Endothelial cell (in vitro differentiated cells): ENCODE data around the gene MAPK6. TPM values are rescaled to one million over a fixed set of nuclear protein-coding genes. Genes with fewer than 3 reads are reported as not detected.

Experiments
- DNase-seq: peaks from one replicate; pipeline ENCODE4 v3.0.0; 2021; ENCODE audit warnings: low spot score
- H3K27ac Mint-ChIP-seq: one replicate; pipeline ENCODE4 v1.8.0; 2021; ENCODE audit warnings: mixed read lengths, inconsistent platforms; ENCODE audit not compliant: unreplicated experiment
- H3K27me3 Mint-ChIP-seq: one replicate; pipeline ENCODE4 v1.8.0; 2021; ENCODE audit warnings: mild to moderate bottlenecking, moderate library complexity, mixed read lengths, inconsistent platforms; ENCODE audit not compliant: unreplicated experiment
- H3K36me3 Mint-ChIP-seq: one replicate; pipeline ENCODE4 v1.8.0; 2021; ENCODE audit warnings: mild to moderate bottlenecking, low read depth, mixed read lengths, inconsistent platforms; ENCODE audit not compliant: unreplicated experiment
- H3K4me1 Mint-ChIP-seq: one replicate; pipeline ENCODE4 v1.8.0; 2021; ENCODE audit warnings: mild to moderate bottlenecking, mixed read lengths, inconsistent platforms; ENCODE audit not compliant: unreplicated experiment
- H3K4me3 Mint-ChIP-seq: one replicate; pipeline ENCODE4 v1.8.0; 2021; ENCODE audit warnings: mild to moderate bottlenecking, mixed read lengths, inconsistent platforms; ENCODE audit not compliant: unreplicated experiment
- H3K9me3 Mint-ChIP-seq: one replicate; pipeline ENCODE4 v1.8.0; 2021; ENCODE audit warnings: mixed read lengths, inconsistent platforms; ENCODE audit not compliant: unreplicated experiment
- CTCF ChIP-seq: fragments of 200-600 bp; sonication (generic); IDR thresholded peaks from one replicate; pipeline ENCODE4 v1.5.0; 2021; ENCODE audit warnings: antibody characterized with exemption; ENCODE audit not compliant: unreplicated experiment
- total RNA-seq: library from RNA; stranded (reverse); fragmentation: NEBNext Ultra II Directional; extraction: Animal tissue kit (Norgen Biotek cat#: 25700); gene quantifications from one replicate; pipeline ENCODE4 v1.2.1, GENCODE V29; 2021; ENCODE audit not compliant: unreplicated experiment

Gene MAPK6
- total RNA-seq, 1 donor from 2014 or later: 94.6 TPM

GRCh38 chr15:52103217-52104207 is 84.5 kb downstream of the MAPK6 start:
- no peaks in the 10 kb centered on the region for H3K36me3 Mint-ChIP-seq
- H3K27me3 Mint-ChIP-seq: peaks cover 2% of the 10 kb centered on the region
- H3K9me3 Mint-ChIP-seq: no peaks in the 10 kb centered on the region
- no peak overlapping the region for H3K4me3 Mint-ChIP-seq
- no peak for TF ChIP-seq CTCF
- peaks cover 2% of the 10 kb centered on the region for H3K4me1 Mint-ChIP-seq
- H3K27ac Mint-ChIP-seq: no peak overlapping the region
- DNase-seq: no peak

GRCh38 chr15:52104532-52105004 is 85.5 kb downstream of the MAPK6 start:
- H3K27me3 Mint-ChIP-seq: peaks cover 2% of the 10 kb centered on the region
- no peak overlapping the region for H3K4me3 Mint-ChIP-seq
- no peak overlapping the region for H3K27ac Mint-ChIP-seq

GRCh38 chr15:52105846-52106245 is 86.8 kb downstream of the MAPK6 start:
- DNase-seq: no peak
- Mint-ChIP-seq H3K4me1 (peaks cover 2% of the 10 kb centered on the region), H3K4me3 (no peak overlapping the region), H3K36me3 (no peaks in the 10 kb centered on the region), H3K9me3 (no peaks in the 10 kb centered on the region), H3K27me3 (peaks cover 2% of the 10 kb centered on the region), H3K27ac (no peak overlapping the region)
- TF ChIP-seq CTCF: no peak

More at GRCh38 chr15:52104532-52105004, 85.5 kb downstream of the MAPK6 start:
- no peak for TF ChIP-seq CTCF
- Mint-ChIP-seq H3K36me3 (no peaks in the 10 kb centered on the region), H3K4me1 (peaks cover 2% of the 10 kb centered on the region), H3K9me3 (no peaks in the 10 kb centered on the region)
- DNase-seq: no peak

DNA sequence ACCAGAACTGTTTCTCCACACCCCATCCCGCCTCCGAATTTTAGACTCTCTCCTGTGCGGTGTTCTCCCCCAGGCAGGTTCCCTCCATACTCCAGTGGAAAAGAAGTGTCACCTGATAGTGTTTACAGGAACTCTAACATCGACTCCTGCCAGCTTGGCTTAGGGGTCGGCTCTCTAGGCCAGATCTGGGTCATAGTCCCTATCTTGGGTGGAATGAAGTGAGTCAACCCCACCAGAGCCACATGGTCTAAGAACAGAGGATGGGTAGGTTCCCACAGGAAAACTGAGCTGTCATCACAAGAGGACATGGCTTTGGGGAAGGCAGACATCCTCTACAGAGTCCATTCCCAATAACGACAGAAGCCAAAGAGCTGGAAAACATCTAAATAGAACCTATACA is 87.6 kb downstream of the MAPK6 start:
- no peak for TF ChIP-seq CTCF
- Mint-ChIP-seq H3K9me3 (no peaks in the 10 kb centered on the region), H3K27ac (no peak overlapping the region), H3K27me3 (peaks cover 5% of the 10 kb centered on the region), H3K4me3 (no peak overlapping the region), H3K4me1 (peaks cover 2% of the 10 kb centered on the region), H3K36me3 (no peaks in the 10 kb centered on the region)
- DNase-seq: no peak

DNA sequence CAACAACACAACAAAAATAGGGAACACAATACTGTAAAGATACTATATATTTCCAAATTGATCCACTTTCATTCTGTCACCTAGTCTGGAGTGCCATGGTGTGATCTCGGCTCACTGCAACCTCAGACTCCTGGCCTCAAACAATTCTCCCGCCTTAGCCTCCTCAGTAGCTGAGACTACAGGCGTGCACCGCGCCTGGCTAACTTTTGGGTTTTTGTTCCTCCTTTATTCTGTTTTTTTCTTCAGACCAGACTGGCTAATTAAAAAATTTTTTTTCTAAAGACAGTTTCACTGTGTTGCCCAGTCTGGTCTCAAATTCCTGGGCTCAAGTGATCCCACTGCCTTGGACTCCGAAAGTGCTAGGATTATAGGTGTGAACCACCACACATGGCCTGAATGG is 88.2 kb downstream of the MAPK6 start:
- Mint-ChIP-seq H3K4me1 (peaks cover 2% of the 10 kb centered on the region), H3K27me3 (peaks cover 5% of the 10 kb centered on the region), H3K36me3 (no peaks in the 10 kb centered on the region), H3K4me3 (no peak overlapping the region), H3K9me3 (no peaks in the 10 kb centered on the region), H3K27ac (no peak overlapping the region)
- DNase-seq: no peak
- TF ChIP-seq CTCF: no peak
